ENCODE measurements around the gene SLC8A3.

SLC8A3 gene

GRCh38 chr14:70050136-70050535, 138.6 kb downstream of the SLC8A3 start:
- no peak overlapping the region for H3K4me3 ChIP-seq (ENCODE audit: low read depth, low read length)
- DNase-seq (ENCODE audit: low read depth), result no peak
- TF ChIP-seq CTCF (IDR thresholded peaks at IDR 0.05; ENCODE audit: low read depth, low read length) (no peak), MAX (IDR thresholded peaks at IDR 0.05; ENCODE audit: low read depth, low read length) (no peak), MYC (IDR thresholded peaks at IDR 0.05; ENCODE audit: low read depth, low read length) (no peak), POLR2A (IDR thresholded peaks at IDR 0.05; ENCODE audit: extremely low read depth, insufficient read length) (no peak)

- no peak overlapping the region for H3K4me3 ChIP-seq (ENCODE audit: low read depth, low read length)
- TF ChIP-seq MAX (IDR thresholded peaks at IDR 0.05; ENCODE audit: low read depth, low read length), result no peak
- TF ChIP-seq CTCF (IDR thresholded peaks at IDR 0.05; ENCODE audit: low read depth, low read length), result no peak
- TF ChIP-seq MYC (IDR thresholded peaks at IDR 0.05; ENCODE audit: low read depth, low read length), result no peak
- TF ChIP-seq POLR2A (IDR thresholded peaks at IDR 0.05; ENCODE audit: extremely low read depth, insufficient read length), result no peak
- no peak for DNase-seq (ENCODE audit: low read depth)
Measured at GRCh38 chr14:70049605-70050004, 139.1 kb downstream of the SLC8A3 start.

GRCh38 chr14:70048313-70048654, 140.5 kb downstream of the SLC8A3 start:
- DNase-seq (ENCODE audit: low read depth), result no peak
- no peak overlapping the region for H3K4me3 ChIP-seq (ENCODE audit: low read depth, low read length)
- TF ChIP-seq MAX (IDR thresholded peaks at IDR 0.05; ENCODE audit: low read depth, low read length), result no peak
- TF ChIP-seq CTCF (IDR thresholded peaks at IDR 0.05; ENCODE audit: low read depth, low read length), result no peak
- TF ChIP-seq MYC (IDR thresholded peaks at IDR 0.05; ENCODE audit: low read depth, low read length), result no peak
- no peak for TF ChIP-seq POLR2A (IDR thresholded peaks at IDR 0.05; ENCODE audit: extremely low read depth, insufficient read length)

- DNase-seq (ENCODE audit: low read depth), result no peak
- no peak overlapping the region for H3K4me3 ChIP-seq (ENCODE audit: low read depth, low read length)
- TF ChIP-seq MYC (IDR thresholded peaks at IDR 0.05; ENCODE audit: low read depth, low read length), result no peak
- no peak for TF ChIP-seq POLR2A (IDR thresholded peaks at IDR 0.05; ENCODE audit: extremely low read depth, insufficient read length)
- TF ChIP-seq MAX (IDR thresholded peaks at IDR 0.05; ENCODE audit: low read depth, low read length), result no peak
- no peak for TF ChIP-seq CTCF (IDR thresholded peaks at IDR 0.05; ENCODE audit: low read depth, low read length)
Measured at GRCh38 chr14:70047598-70048312, 141.0 kb downstream of the SLC8A3 start.

GRCh38 chr14:70045844-70046535, 142.8 kb downstream of the SLC8A3 start:
- peak; percentile 58 for TF ChIP-seq CTCF (IDR thresholded peaks at IDR 0.05; ENCODE audit: low read depth, low read length)
- no peak for TF ChIP-seq POLR2A (IDR thresholded peaks at IDR 0.05; ENCODE audit: extremely low read depth, insufficient read length)
- peak; percentile 85 for TF ChIP-seq MAX (IDR thresholded peaks at IDR 0.05; ENCODE audit: low read depth, low read length)
- peak; percentile 76 for TF ChIP-seq MYC (IDR thresholded peaks at IDR 0.05; ENCODE audit: low read depth, low read length)
- peak; percentile 70 for DNase-seq (ENCODE audit: low read depth)
- H3K4me3 ChIP-seq (ENCODE audit: low read depth, low read length), result no peak overlapping the region
